Measurements from ENCODE around the gene DOK6. TPM values are rescaled to one million over a fixed set of nuclear protein-coding genes. Genes with fewer than 3 reads are reported as not detected.
A peak's percentile ranks its signal among the peaks of the same experiment; 100 is the strongest.
"Not testable (repeated sequence)": the region's sequence is repeated elsewhere in the genome, so short reads cannot be mapped to it uniquely, and the experiment has no call there.

Gene DOK6
- 2.7 and 3.6 TPM in 2 replicates for total RNA-seq

DNA sequence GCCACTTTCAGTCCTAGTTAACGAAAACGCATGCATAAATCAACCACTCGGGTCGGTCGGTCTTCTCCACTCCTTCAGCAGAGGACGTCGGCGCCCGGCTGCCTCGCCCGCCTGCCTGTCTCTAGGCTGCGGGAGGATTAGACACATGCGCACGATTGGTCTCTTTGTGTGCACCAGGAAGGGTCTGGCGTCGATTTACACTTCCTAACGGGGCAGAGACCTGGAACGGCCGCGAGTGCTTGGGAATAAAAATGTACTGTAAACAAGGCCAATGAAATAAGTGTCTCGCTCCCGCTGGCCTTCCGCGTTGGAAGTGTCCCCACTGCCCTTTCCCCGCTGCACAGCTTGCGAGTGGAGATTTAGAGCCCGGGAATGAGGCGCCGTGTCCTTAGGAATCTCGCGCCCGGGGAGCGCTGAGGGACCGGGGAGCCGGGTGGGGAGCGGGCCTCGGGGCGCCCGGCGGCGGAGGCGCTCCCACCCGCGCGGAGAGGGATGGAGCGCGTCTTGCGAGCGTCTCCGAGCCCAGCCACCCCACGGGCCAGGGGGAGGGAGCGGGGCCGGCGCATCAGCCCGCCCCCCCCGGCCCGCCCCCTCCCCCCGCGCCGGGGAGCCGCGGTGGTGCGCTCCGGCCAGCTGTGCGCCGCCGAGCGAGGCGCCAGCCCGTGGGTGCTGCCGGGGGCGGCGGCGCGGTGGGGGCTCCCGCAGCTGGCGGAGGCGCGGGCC is at the start of gene DOK6:
Gene DOK6, plus strand, starts transcription at position 636 of the 723 bp plus-strand sequence.
- peaks cover 26% of the 10 kb centered on the region for H3K27me3 ChIP-seq (ENCODE audit: insufficient read depth, low read length)
- no peaks in the 10 kb centered on the region for H4K20me1 ChIP-seq (ENCODE audit: insufficient read depth, low read length)
- H3K36me3 ChIP-seq (ENCODE audit: insufficient read depth, low read length): no peaks in the 10 kb centered on the region
- no peaks in the 10 kb centered on the region for H3K4me1 ChIP-seq (ENCODE audit: insufficient read depth, low read length)
- peak within 1 kb of the TSS; percentile 49 for H3K4me3 ChIP-seq (ENCODE audit: insufficient read depth, low read length)
- H3K79me2 ChIP-seq (ENCODE audit: insufficient read depth, low read length): no peaks in the 10 kb centered on the region
- peak within 1 kb of the TSS; percentile 60 for H2AFZ ChIP-seq (ENCODE audit: low read length)
- TF ChIP-seq, protein P1, sequence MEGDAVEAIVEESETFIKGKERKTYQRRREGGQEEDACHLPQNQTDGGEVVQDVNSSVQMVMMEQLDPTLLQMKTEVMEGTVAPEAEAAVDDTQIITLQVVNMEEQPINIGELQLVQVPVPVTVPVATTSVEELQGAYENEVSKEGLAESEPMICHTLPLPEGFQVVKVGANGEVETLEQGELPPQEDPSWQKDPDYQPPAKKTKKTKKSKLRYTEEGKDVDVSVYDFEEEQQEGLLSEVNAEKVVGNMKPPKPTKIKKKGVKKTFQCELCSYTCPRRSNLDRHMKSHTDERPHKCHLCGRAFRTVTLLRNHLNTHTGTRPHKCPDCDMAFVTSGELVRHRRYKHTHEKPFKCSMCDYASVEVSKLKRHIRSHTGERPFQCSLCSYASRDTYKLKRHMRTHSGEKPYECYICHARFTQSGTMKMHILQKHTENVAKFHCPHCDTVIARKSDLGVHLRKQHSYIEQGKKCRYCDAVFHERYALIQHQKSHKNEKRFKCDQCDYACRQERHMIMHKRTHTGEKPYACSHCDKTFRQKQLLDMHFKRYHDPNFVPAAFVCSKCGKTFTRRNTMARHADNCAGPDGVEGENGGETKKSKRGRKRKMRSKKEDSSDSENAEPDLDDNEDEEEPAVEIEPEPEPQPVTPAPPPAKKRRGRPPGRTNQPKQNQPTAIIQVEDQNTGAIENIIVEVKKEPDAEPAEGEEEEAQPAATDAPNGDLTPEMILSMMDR (IDR thresholded peaks at IDR 0.05; ENCODE audit: extremely low read depth, low read depth, low read length): no peak
- H3K27ac ChIP-seq (ENCODE audit: low read depth, low read length): no peak within 1 kb of the TSS
- peak within 1 kb of the TSS; percentile 72 for H3K4me2 ChIP-seq (ENCODE audit: insufficient read depth, low read length)
- DNase-seq (ENCODE audit: insufficient read length, low spot score, missing footprints): peak; percentile 92
- no peaks in the 10 kb centered on the region for H3K9me3 ChIP-seq (ENCODE audit: low read depth, low read length)

DNA sequence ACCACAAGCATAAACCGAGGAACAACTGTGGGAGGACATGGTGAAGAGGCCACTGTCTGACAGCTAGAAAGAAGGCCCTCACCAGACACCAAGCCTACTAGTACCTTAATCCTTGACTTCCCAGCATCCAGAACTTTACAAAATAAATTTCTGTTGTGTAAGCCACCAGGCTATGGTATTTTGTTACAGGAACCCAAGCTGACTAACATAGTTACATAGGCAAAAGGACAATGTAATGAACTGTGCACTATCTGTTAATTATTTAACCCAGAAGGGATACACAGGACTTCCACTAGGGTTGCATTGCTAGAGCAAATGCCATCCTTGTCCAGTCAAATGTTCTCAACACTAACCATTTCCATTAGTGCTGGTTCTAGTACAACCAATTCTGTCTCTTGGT is 47.7 kb upstream of the DOK6 start:
- peaks cover 1% of the 10 kb centered on the region for H3K9me3 ChIP-seq (ENCODE audit: low read depth, low read length)
- H3K4me2 ChIP-seq (ENCODE audit: insufficient read depth, low read length): no peak overlapping the region
- no peaks in the 10 kb centered on the region for H3K4me1 ChIP-seq (ENCODE audit: insufficient read depth, low read length)
- no peak overlapping the region for H3K27ac ChIP-seq (ENCODE audit: low read depth, low read length)
- TF ChIP-seq, protein P1 (IDR thresholded peaks at IDR 0.05; ENCODE audit: extremely low read depth, low read depth, low read length): no peak
- no peaks in the 10 kb centered on the region for H3K27me3 ChIP-seq (ENCODE audit: insufficient read depth, low read length)
- peak; percentile 23 for DNase-seq (ENCODE audit: insufficient read length, low spot score, missing footprints)
- H3K79me2 ChIP-seq (ENCODE audit: insufficient read depth, low read length): no peaks in the 10 kb centered on the region
- no peak overlapping the region for H2AFZ ChIP-seq (ENCODE audit: low read length)
- H3K36me3 ChIP-seq (ENCODE audit: insufficient read depth, low read length): no peaks in the 10 kb centered on the region
- H4K20me1 ChIP-seq (ENCODE audit: insufficient read depth, low read length): no peaks in the 10 kb centered on the region
- no peak overlapping the region for H3K4me3 ChIP-seq (ENCODE audit: insufficient read depth, low read length)

DNA sequence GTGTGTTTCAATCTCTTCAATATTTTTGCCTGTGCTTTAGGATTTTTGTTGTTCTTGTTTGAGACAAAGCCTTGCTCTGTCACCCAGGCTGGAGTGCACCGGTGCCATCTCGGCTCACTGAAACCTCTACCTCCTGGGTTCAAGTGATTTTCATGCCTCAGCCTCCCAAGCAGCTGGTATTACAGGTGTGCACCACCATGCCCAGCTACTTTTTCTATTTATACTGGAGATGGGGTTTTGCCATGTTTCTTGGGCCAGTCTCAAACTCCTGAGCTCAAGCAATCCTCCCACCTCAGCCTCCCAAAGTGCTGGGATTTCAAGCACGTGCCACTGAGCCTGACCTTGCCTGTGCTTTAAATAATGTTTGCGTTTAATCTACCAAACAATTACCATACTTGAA is 43.1 kb upstream of the DOK6 start:
- Histone ChIP-seq H3K9me3 (ENCODE audit: low read depth, low read length) (peaks cover 1% of the 10 kb centered on the region), H3K27me3 (ENCODE audit: insufficient read depth, low read length) (no peaks in the 10 kb centered on the region), H2AFZ (ENCODE audit: low read length) (no peak overlapping the region), H3K4me1 (ENCODE audit: insufficient read depth, low read length) (no peaks in the 10 kb centered on the region), H3K4me2 (ENCODE audit: insufficient read depth, low read length) (no peak overlapping the region), H3K79me2 (ENCODE audit: insufficient read depth, low read length) (no peaks in the 10 kb centered on the region), H3K4me3 (ENCODE audit: insufficient read depth, low read length) (no peak overlapping the region), H3K36me3 (ENCODE audit: insufficient read depth, low read length) (no peaks in the 10 kb centered on the region), H3K27ac (ENCODE audit: low read depth, low read length) (no peak overlapping the region), H4K20me1 (ENCODE audit: insufficient read depth, low read length) (no peaks in the 10 kb centered on the region)
- no peak for DNase-seq (ENCODE audit: insufficient read length, low spot score, missing footprints)
- TF ChIP-seq, protein P1 (IDR thresholded peaks at IDR 0.05; ENCODE audit: extremely low read depth, low read depth, low read length): no peak

DNA sequence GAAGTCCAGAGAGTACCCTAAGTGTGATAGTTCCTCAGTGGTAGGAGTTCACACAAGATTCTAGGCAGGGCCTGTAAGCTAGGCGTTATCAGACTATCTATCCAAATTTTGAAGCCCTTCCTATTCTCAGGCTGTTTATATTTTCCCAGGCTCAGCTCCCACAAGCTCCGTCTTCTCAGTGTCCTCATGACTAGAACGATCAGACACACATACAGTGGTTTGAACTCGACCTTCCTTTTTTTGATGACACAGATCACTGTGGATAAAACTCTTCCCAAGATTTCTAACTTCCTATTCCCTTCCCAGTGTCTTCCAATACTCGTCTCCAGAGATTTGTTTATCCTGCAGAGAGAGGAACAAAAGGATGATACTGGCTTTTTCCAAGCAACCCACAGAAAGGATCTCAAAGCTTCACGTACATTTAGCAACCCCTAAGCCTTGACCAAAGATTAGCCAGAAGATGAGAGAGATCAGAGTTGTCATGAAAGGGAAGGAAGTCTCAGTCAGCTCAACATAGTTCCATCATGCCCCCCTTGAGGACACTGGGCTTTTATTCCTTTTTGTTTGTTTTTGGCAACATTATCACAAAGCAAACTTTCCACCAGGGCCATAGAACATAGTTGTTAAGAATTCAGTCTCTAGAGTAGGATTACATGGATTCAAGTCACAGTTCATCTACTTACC is 42.3 kb upstream of the DOK6 start:
- Histone ChIP-seq H3K4me3 (ENCODE audit: insufficient read depth, low read length) (no peak overlapping the region), H4K20me1 (ENCODE audit: insufficient read depth, low read length) (no peaks in the 10 kb centered on the region), H2AFZ (ENCODE audit: low read length) (no peak overlapping the region), H3K79me2 (ENCODE audit: insufficient read depth, low read length) (no peaks in the 10 kb centered on the region), H3K36me3 (ENCODE audit: insufficient read depth, low read length) (no peaks in the 10 kb centered on the region), H3K4me1 (ENCODE audit: insufficient read depth, low read length) (no peaks in the 10 kb centered on the region), H3K27ac (ENCODE audit: low read depth, low read length) (no peak overlapping the region), H3K9me3 (ENCODE audit: low read depth, low read length) (peaks cover 1% of the 10 kb centered on the region), H3K27me3 (ENCODE audit: insufficient read depth, low read length) (no peaks in the 10 kb centered on the region), H3K4me2 (ENCODE audit: insufficient read depth, low read length) (no peak overlapping the region)
- TF ChIP-seq, protein P1 (IDR thresholded peaks at IDR 0.05; ENCODE audit: extremely low read depth, low read depth, low read length): no peak
- DNase-seq (ENCODE audit: insufficient read length, low spot score, missing footprints): no peak

DNA sequence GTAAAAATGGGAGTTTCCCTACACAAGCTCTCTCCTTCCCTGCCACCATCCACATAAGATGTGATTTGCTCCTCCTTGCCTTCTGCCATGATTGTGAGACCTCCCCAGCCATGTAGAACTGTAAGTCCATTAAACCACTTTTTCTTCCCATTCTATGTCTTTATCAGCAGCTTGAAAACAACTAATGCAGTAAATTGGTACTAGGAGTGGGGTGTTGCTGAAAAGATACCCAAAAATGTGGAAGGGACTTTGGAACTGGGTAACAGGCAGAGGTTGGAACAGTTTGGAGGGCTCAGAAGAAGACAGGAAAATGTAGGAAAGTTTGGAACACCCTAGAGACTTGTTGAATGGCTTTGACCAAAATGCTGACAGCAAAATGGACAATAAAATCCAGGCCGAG is 40.9 kb upstream of the DOK6 start:
- not testable (repeated sequence) for H3K79me2 ChIP-seq (ENCODE audit: insufficient read depth, low read length); H2AFZ ChIP-seq (ENCODE audit: low read length); H3K4me3 ChIP-seq (ENCODE audit: insufficient read depth, low read length); DNase-seq (ENCODE audit: insufficient read length, low spot score, missing footprints); H3K36me3 ChIP-seq (ENCODE audit: insufficient read depth, low read length); H3K4me2 ChIP-seq (ENCODE audit: insufficient read depth, low read length); H3K27me3 ChIP-seq (ENCODE audit: insufficient read depth, low read length); H4K20me1 ChIP-seq (ENCODE audit: insufficient read depth, low read length); H3K4me1 ChIP-seq (ENCODE audit: insufficient read depth, low read length); H3K27ac ChIP-seq (ENCODE audit: low read depth, low read length); H3K9me3 ChIP-seq (ENCODE audit: low read depth, low read length)

All from osteoblast (primary cell).